G401 (cell line): ENCODE results near the gene TRAF2. TPM values are rescaled to one million over a fixed set of nuclear protein-coding genes. Genes with fewer than 3 reads are reported as not detected.
A peak's percentile ranks its signal among the peaks of the same experiment; 100 is the strongest.

Source experiments
- DNase-seq: peaks from one replicate; pipeline ENCODE4 v3.0.0-alpha.2; 2015; ENCODE audit warnings: low spot score
- in situ Hi-C: cut with HindIII; loops from 2 replicates; pipeline ENCODE4 v1.10.0; 2016; ENCODE audit warnings: low sequenced_read_pairs, mixed read lengths
- total RNA-seq: library from RNA; depleted of rRNA; stranded (reverse); fragments of >200 nt; shearing (Covaris generic); gene quantifications from 2 replicates; pipeline ENCODE4 v1.2.3, GENCODE V29; 2014

Gene TRAF2
- total RNA-seq, 1 experiment from 2014 or later = 36.3 TPM

GRCh38 chr9:136952321-136952850 lies 66.1 kb downstream of the TRAF2 start:
- DNase-seq = no peak
- in situ Hi-C loops = no loop called here

DNA sequence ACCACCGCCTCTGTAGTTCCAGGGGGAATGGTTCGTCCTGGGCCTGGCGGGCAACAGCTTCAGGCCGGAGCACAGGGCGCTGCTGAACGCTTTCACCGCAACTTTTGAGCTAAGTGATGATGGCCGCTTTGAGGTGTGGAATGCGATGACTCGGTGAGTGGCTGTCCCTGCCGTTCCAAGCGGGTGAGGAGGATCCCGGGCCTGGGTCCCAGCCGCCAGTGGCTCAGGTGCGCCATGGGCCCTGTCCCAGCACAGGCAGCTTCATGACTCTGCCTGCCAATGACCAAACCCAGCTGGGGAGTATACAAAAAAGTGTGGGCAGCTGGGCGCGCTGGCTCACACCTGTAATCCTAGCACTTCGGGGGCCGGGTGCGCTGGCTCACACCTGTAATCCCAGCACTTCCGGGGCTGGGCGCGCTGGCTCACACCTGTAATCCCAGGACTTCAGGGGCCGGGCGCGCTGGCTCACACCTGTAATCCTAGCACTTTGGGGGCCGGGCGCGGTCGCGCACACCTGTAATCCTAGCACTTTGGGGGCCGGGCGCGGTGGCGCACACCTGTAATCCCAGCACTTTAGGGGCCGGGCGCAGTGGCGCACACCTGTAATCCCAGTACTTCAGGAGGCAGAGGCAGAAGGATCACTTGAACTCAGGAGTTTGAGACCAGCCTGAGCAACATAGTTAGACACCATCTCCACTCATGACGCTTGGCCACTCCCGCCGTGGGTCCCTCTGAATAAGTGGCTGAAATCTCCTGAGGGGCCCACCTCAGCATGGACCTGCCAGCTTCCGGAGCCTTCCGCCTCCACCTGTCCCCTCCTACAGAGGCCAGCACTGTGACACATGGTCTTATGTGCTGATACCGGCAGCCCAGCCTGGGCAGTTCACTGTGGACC lies 66.8 kb downstream of the TRAF2 start:
- DNase-seq = no peak
- in situ Hi-C loops = no loop called here

DNA sequence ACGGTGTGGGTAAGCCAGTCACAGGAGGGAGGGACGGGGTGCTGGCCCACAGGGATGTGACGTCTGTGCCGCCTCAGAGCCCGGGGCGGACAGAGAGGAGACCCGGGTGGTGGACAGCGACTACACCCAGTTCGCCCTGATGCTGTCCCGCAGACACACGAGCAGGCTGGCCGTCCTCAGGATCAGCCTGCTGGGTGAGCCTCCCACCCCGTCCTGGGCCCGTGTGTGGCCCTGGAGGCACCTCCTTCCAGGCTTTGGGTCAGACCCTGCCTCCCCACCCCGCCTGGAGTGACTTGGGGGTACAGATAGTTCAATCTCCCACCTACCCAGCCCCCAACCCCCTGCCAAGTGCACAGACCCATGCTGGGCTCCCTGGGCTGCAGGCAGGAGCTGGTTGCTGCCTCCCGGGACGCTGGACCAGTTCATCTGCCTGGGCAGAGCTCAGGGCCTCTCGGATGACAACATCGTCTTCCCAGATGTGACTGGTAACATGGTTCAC lies 67.5 kb downstream of the TRAF2 start:
- in situ Hi-C loops = no loop called here
- no peak for DNase-seq

GRCh38 chr9:136954270-136955083 lies 68.2 kb downstream of the TRAF2 start:
- in situ Hi-C loops = no loop called here
- no peak for DNase-seq

- in situ Hi-C loops = no loop called here
- no peak for DNase-seq
Observed at GRCh38 chr9:136955202-136955942, 69.1 kb downstream of the TRAF2 start.

DNA sequence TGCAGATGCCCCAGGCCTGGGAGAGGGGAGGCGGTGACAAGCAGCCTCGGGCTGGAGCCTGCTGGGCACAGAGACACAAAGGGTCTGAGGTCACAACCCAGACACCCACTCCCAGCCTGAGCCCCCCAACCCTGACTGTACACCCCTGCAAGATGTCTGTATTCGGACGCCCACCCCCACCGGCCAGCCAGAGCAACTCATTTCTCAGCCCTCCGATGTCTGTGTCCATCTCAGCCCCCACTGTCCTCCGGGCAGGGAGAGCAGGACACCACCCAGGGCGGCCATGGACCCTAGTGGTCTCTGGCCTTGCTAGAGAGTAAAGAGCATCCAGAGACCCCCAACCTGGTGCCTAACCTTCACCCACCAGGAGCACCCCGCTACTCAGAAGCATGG lies 69.6 kb downstream of the TRAF2 start:
- in situ Hi-C loops = no loop called here
- DNase-seq = no peak

DNA sequence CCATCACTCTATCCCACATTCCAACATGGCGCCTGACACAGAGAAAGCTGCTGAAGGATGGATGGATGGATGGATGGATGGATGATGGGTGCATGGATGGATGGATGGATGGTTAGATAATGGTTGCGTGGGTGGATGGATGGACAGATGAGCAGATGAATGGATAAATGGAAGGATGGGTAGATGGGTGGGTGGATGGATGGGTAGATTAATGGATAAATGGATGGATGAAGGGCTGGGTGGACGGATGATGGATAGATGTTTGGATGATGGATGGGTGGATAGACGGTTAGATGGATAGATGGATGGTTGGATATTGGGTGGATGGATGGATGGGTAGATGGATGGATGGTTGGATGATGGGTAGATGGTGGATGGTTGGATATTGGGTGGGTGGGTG lies 70.3 kb downstream of the TRAF2 start:
- in situ Hi-C loops = no loop called here
- DNase-seq = no peak

GRCh38 chr9:136957461-136957860 lies 71.1 kb downstream of the TRAF2 start:
- DNase-seq = no peak
- in situ Hi-C loops = no loop called here

DNA sequence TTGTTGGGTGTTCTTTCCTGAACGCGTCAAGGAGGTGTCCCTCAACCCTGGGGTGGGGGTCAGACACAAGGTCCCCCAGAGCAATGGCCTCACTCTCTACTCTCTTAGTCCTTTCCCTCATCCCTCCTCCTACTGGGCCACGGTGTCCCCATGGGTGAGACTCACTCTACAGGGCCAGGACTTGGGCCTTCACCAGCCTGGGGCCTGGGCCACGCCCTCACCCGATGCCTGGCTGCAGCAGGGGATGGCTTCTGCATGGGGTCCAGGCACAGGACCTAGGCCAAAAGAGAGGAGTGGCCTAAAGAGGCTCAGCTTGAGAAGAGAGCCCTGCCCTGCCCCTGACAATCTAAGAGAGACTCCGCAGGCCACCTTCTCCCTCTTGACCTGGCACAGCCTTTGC lies 71.6 kb downstream of the TRAF2 start:
- in situ Hi-C loops = no loop called here
- DNase-seq = no peak

DNA sequence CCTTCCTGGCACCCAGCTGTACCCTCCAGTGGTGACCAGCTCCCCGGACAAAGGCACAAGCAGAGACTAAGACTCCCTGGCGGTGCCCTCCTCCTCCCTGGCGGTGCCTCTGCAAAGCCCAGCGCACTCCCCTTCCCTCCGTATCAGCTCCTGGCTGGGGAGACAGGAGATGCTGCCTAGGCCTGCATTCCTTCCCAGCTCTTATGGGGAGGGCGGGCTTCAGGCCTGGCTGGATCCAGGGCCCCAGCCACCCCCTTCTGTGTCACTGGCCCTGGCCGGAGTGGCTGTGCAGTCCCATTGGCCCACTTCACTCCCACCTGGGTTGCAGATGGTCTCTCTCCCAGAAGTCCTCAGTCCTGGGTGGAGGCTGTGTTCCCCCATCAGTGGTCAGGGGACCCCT lies 72.2 kb downstream of the TRAF2 start:
- DNase-seq = no peak
- in situ Hi-C loops = no loop called here

GRCh38 chr9:136958898-136959850 lies 72.9 kb downstream of the TRAF2 start:
- no peak for DNase-seq
- in situ Hi-C loops = no loop called here

- in situ Hi-C loops = no loop called here
- DNase-seq = no peak
Observed at GRCh38 chr9:136960212-136960937, 74.1 kb downstream of the TRAF2 start.

GRCh38 chr9:136960938-136961275 lies 74.6 kb downstream of the TRAF2 start:
- in situ Hi-C loops = no loop called here
- DNase-seq = no peak

DNA sequence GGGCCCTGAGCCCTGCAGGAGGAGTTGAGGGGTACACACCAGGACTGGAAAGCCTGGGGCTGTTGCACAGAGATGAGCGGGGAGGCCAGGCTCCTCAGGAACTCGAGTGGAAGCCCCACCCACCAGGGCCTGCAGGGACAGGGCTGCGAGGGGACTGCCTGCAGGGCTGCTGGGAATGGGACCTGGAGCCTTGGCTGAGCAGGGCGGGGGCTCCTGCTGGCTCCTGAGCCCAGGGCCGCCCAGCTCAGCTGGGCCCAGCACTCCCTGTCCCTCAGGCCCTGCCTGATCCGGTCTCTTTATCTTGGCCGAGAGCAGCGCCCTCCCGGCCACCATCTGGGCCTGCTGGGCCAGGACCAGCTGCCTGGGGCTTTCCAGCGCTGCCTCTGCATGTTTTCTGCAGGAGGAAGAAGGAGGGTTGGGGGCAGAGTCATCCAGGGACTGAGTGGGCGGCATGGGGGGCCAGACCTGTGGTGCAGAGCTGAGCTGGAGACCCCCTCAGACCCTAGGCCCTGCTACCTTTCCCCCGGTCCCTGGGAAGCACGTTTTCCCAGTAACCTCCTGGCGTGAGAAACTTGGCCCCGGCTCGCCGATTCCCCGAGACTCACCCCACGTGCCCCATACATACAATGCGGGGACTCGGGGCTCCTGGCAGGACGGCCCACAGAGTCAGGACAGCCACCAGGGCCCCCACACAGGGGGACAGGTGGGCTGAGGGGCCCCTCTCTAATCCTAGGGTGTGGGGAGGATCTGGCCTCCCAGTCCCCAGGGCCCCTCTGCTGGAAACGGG lies 75.2 kb downstream of the TRAF2 start:
- in situ Hi-C loops = no loop called here
- peak; percentile 90 for DNase-seq

DNA sequence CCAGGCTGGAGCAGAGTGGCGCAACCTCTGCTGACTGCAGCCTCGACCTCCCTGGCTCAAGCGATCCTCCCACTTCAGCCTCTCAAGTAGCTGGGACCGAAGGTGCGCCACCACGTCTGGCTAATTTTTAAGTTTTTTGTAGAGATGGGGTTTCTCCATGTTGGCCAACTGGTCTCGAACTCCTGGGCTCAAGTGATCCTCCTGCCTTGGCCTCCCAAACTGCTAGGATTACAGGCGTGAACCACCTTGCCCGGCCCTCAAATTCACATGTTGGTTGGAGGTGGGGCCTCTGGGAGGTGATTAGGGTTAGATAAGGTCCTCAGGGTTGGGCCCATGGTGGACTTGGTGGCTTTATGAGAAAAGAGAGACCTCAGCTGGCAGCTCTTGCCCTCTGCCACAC lies 75.8 kb downstream of the TRAF2 start:
- DNase-seq = no peak
- in situ Hi-C loops = no loop called here

DNA sequence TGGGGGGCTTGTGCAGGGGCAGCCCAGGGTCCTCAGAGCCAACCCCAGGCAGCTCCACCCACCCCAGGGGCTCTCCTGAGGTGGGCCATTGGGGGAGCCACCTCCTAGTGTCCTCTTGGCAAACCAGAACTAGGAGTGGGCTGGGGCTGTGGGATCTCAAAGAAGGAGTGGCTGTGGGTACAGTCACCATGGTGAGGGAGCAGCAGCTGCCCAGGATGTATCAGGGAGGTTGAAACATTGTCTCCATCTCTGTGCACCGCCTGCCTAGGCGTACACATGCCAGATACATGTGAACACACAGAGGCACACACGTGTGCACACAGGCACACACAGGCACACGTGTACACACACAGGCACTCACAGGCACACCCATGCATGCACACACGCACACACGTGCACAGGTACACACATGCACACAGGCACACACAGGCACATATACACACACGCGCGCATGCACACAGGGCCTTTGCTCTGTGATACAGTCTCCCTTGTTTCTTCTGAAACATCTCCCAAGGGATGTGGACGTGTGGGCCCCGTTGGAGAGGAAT lies 76.5 kb downstream of the TRAF2 start:
- no peak for DNase-seq
- in situ Hi-C loops = no loop called here

- in situ Hi-C loops = no loop called here
Observed at GRCh38 chr9:136963341-136963740, 77.0 kb downstream of the TRAF2 start.

More at GRCh38 chr9:136963341-136963740, 77.0 kb downstream of the TRAF2 start:
- DNase-seq = no peak
